ENCODE data around the gene SENP7. TPM values are rescaled to one million over a fixed set of nuclear protein-coding genes. Genes with fewer than 3 reads are reported as not detected.

SENP7 gene
- total RNA-seq, 1 experiment from 2014 or later = 7.9 TPM

- no peaks in the 10 kb centered on the region for H4K20me1 ChIP-seq (ENCODE audit: insufficient read depth)
- RAD21 ChIA-PET (ENCODE audit: low non-redundant PET in 1 of 2, low total read pairs in 2 of 2, uncharacterized antibody in 2 of 2, unreplicated experiment in 2 of 2) = no interaction called here
- no peak overlapping the region for H3K27ac ChIP-seq (ENCODE audit: low read depth, low read length)
- H3K9me3 ChIP-seq (ENCODE audit: control insufficient read depth in 1 of 2, insufficient read depth in 1 of 2, low read depth in 1 of 2, low read length in 2 of 2) = no peaks in the 10 kb centered on the region; a peak in 1 of 4 replicates
- H3K4me1 ChIP-seq (ENCODE audit: control insufficient read depth in 1 of 2, insufficient read depth in 2 of 2, low read length in 2 of 2) = no peaks in the 10 kb centered on the region
- POLR2A ChIA-PET = no interaction called here
- H3K9ac ChIP-seq (ENCODE audit: low read length) = no peak overlapping the region
- DNase-seq (ENCODE audit: low read depth, low spot score) (peak; percentile 6), ATAC-seq (peak; percentile 73)
- H3K79me2 ChIP-seq (ENCODE audit: insufficient read depth, low read length) = no peaks in the 10 kb centered on the region
- no peak overlapping the region for H2AFZ ChIP-seq (ENCODE audit: low read depth, low read length, poor library complexity, severe bottlenecking)
- H3K4me2 ChIP-seq (ENCODE audit: low read length) = no peak overlapping the region
- TF ChIP-seq CTCF (IDR thresholded peaks at IDR 0.05 in 2 of 3, conservative IDR thresholded peaks at IDR 0.05 in 1 of 3; ENCODE audit: borderline replicate concordance in 1 of 3, insufficient read depth in 1 of 3, low read depth in 2 of 3, low read length in 2 of 3) = peak; percentile 15 to 52 (median 46); a peak in 4 of 6 replicates
- no peak for TF ChIP-seq ZNF274 (IDR thresholded peaks at IDR 0.05; ENCODE audit: low read depth, low read length)
- TF ChIP-seq RAD21 (IDR thresholded peaks at IDR 0.05; ENCODE audit: low read depth) = peak; percentile 66
- TF ChIP-seq YY1 (IDR thresholded peaks at IDR 0.05; ENCODE audit: extremely low read depth, insufficient replicate concordance, low read depth, low read length) = no peak
- no peaks in the 10 kb centered on the region for H3K36me3 ChIP-seq (ENCODE audit: control insufficient read depth in 1 of 2, insufficient read depth in 2 of 2, low read length in 2 of 2)
- no TSS peak for BruUV-seq (replicated peaks)
- intact Hi-C loops (cut with micrococcal nuclease) = loop anchor here (5.0 to 10.0 kb wide), 2 partner anchors 157 to 310 kb away; no protein-coding TSS in a partner anchor
- no peak overlapping the region for H3K4me3 ChIP-seq (replicated peaks in 1 of 2; ENCODE audit: low read depth in 1 of 2, low read length in 2 of 2)
- no peaks in the 10 kb centered on the region for H3K9me2 ChIP-seq (ENCODE audit: insufficient read depth)
- H3K27me3 ChIP-seq (ENCODE audit: insufficient read depth, low read length) = no peaks in the 10 kb centered on the region
- CTCF ChIA-PET = interaction anchor here (0.6 to 1.3 kb wide), 8 partner anchors 10 to 919 kb away, joined by 3 to 4 read pairs (median 4); no protein-coding TSS in a partner anchor
These were observed 131.2 kb downstream of the SENP7 start for GRCh38 chr3:101381809-101382208.

- CTCF ChIA-PET = no interaction called here
- ATAC-seq = no peak
- Histone ChIP-seq H3K9me3 (ENCODE audit: control insufficient read depth in 1 of 2, insufficient read depth in 1 of 2, low read depth in 1 of 2, low read length in 2 of 2) (no peaks in the 10 kb centered on the region; a peak in 1 of 4 replicates), H4K20me1 (ENCODE audit: insufficient read depth) (no peaks in the 10 kb centered on the region), H3K27me3 (ENCODE audit: insufficient read depth, low read length) (no peaks in the 10 kb centered on the region), H3K4me2 (ENCODE audit: low read length) (no peak overlapping the region), H3K36me3 (ENCODE audit: control insufficient read depth in 1 of 2, insufficient read depth in 2 of 2, low read length in 2 of 2) (no peaks in the 10 kb centered on the region), H2AFZ (ENCODE audit: low read depth, low read length, poor library complexity, severe bottlenecking) (no peak overlapping the region), H3K4me3 (replicated peaks in 1 of 2; ENCODE audit: low read depth in 1 of 2, low read length in 2 of 2) (no peak overlapping the region), H3K27ac (ENCODE audit: low read depth, low read length) (no peak overlapping the region), H3K9me2 (ENCODE audit: insufficient read depth) (no peaks in the 10 kb centered on the region), H3K79me2 (ENCODE audit: insufficient read depth, low read length) (no peaks in the 10 kb centered on the region), H3K4me1 (ENCODE audit: control insufficient read depth in 1 of 2, insufficient read depth in 2 of 2, low read length in 2 of 2) (no peaks in the 10 kb centered on the region), H3K9ac (ENCODE audit: low read length) (no peak overlapping the region)
- RAD21 ChIA-PET (ENCODE audit: low non-redundant PET in 1 of 2, low total read pairs in 2 of 2, uncharacterized antibody in 2 of 2, unreplicated experiment in 2 of 2) = no interaction called here
- BruUV-seq (replicated peaks) = no TSS peak
- DNase-seq (ENCODE audit: low read depth, low spot score) = no peak
- intact Hi-C loops (cut with micrococcal nuclease) = loop anchor here (5.0 to 10.0 kb wide), 4 partner anchors 155 to 775 kb away; partner anchors contain the start of gene ADGRG7
- POLR2A ChIA-PET = no interaction called here
- no peak for TF ChIP-seq JUND (IDR thresholded peaks at IDR 0.05)
- TF ChIP-seq CEBPB (IDR thresholded peaks at IDR 0.05; ENCODE audit: low read depth) = no peak
- no peak for TF ChIP-seq ATF3 (IDR thresholded peaks at IDR 0.05)
- TF ChIP-seq ZFX (IDR thresholded peaks at IDR 0.05) = no peak
- TF ChIP-seq SP1 (IDR thresholded peaks at IDR 0.05; ENCODE audit: low read depth) = no peak
- TF ChIP-seq SRF (IDR thresholded peaks at IDR 0.05; ENCODE audit: low read depth) = no peak
- TF ChIP-seq REST (IDR thresholded peaks at IDR 0.05; ENCODE audit: low read depth) = no peak
- TF ChIP-seq EZH2phosphoT487 (IDR thresholded peaks at IDR 0.05; ENCODE audit: borderline replicate concordance) = no peak
- no peak for TF ChIP-seq FOSL1 (IDR thresholded peaks at IDR 0.05; ENCODE audit: low read depth)
These were observed 133.2 kb downstream of the SENP7 start for GRCh38 chr3:101379658-101380376.
